B cell (primary cell): Measurements from ENCODE around the gene CEMIP. TPM values are rescaled to one million over a fixed set of nuclear protein-coding genes. Genes with fewer than 3 reads are reported as not detected.

ENCODE experiments used
- ATAC-seq: fragments of 200-7000 bp; cut with Tn5 transposase; one replicate; pipeline ENCODE4 v1.10.0; 2021; ENCODE audit warnings: low read depth, mild to moderate bottlenecking, moderate number of reproducible peaks, moderate library complexity
- CTCF ChIA-PET: fragments of 350-600 bp; sonication (Branson Sonifier 250); formaldehyde crosslinking; loops from one replicate; lab custom pipeline; 2021; ENCODE audit warnings: antibody characterized with exemption, inconsistent platforms; lab: Charles Lee
- POLR2A ChIA-PET: fragments of 350-600 bp; sonication (Branson Sonifier 250); formaldehyde crosslinking; loops from one replicate; lab custom pipeline; 2021; ENCODE audit warnings: antibody characterized with exemption; lab: Charles Lee
- DNase-seq: peaks from one replicate; pipeline ENCODE4 v3.0.0; 2013
- H2AFZ ChIP-seq: 2 replicates; pipeline ENCODE4 v1.6.1; 2012; ENCODE audit warnings: mild to moderate bottlenecking, low read depth, low read length; ENCODE audit not compliant: insufficient read depth, poor library complexity, severe bottlenecking
- H3K27ac ChIP-seq, 2 donors: 1 replicate in 1 of 2; 2 replicates in 1 of 2; pipeline ENCODE4 v1.5.1; 2012 to 2013; ENCODE audit warnings: low read length in 2 of 2, mild to moderate bottlenecking in 2 of 2, moderate library complexity in 1 of 2
- H3K27me3 ChIP-seq, 4 experiments: fragments of 200-600 bp in 1 of 4; sonication (generic) in 1 of 4; replicated peaks in 1 of 4; 1 replicate in 2 of 4; 2 replicates in 2 of 4; pipeline versions ENCODE4 v1.6.1 to v1.7.0; 2013 to 2016; ENCODE audit warnings: low read length in 3 of 4, mild to moderate bottlenecking in 2 of 4, mixed read lengths in 1 of 4, moderate library complexity in 1 of 4; ENCODE audit not compliant: insufficient read depth in 4 of 4, control insufficient read depth in 3 of 4; ENCODE audit errors: control extremely low read depth in 1 of 4
- H3K36me3 ChIP-seq, 2 experiments: replicated peaks in 1 of 2; 1 replicate in 1 of 2; 2 replicates in 1 of 2; pipeline versions ENCODE4 v1.6.1 to v1.7.1; 2013; ENCODE audit warnings: low read length in 1 of 2; ENCODE audit not compliant: insufficient read depth in 2 of 2, control insufficient read depth in 1 of 2; ENCODE audit errors: control extremely low read depth in 1 of 2, extremely low read depth in 1 of 2
- H3K4me1 ChIP-seq, 2 donors: fragments of 200-600 bp in 1 of 2; sonication (generic) in 1 of 2; 1 replicate in 1 of 2; 2 replicates in 1 of 2; pipeline versions ENCODE4 v1.5.1 to v1.6.1; 2013 to 2017; ENCODE audit warnings: low read length in 2 of 2; ENCODE audit not compliant: control insufficient read depth in 2 of 2, insufficient read depth in 2 of 2
- H3K4me2 ChIP-seq: replicated peaks from 2 replicates; pipeline ENCODE3; 2012; ENCODE audit warnings: mild to moderate bottlenecking, low read depth, low read length; ENCODE audit not compliant: poor library complexity, severe bottlenecking
- H3K4me3 ChIP-seq, 5 experiments: fragments of 200-600 bp in 1 of 5; sonication (generic) in 1 of 5; 1 replicate in 3 of 5; 2 replicates in 2 of 5; pipeline versions ENCODE4 v1.5.1 to v1.7.0; 2011 to 2016; ENCODE audit warnings: low read length in 4 of 5, mild to moderate bottlenecking in 4 of 5, low read depth in 2 of 5, control low read depth in 1 of 5, moderate library complexity in 1 of 5; ENCODE audit not compliant: insufficient read depth in 1 of 5; ENCODE audit errors: control extremely low read depth in 1 of 5, extremely low read depth in 1 of 5
- H3K79me2 ChIP-seq: fragments of 200-600 bp; sonication (generic); one replicate; pipeline ENCODE4 v1.6.0; 2016; ENCODE audit warnings: low read length; ENCODE audit not compliant: control insufficient read depth, insufficient read depth
- H3K9ac ChIP-seq: fragments of 200-600 bp; sonication (generic); 2 replicates; pipeline ENCODE4 v1.6.1; 2017; ENCODE audit warnings: mild to moderate bottlenecking, low read length, moderate library complexity
- H3K9me3 ChIP-seq, 3 donors: one replicate each; pipeline versions ENCODE4 v1.6.1 to v1.7.1; 2013; ENCODE audit warnings: low read length in 2 of 3; ENCODE audit not compliant: control insufficient read depth in 2 of 3, insufficient read depth in 1 of 3; ENCODE audit errors: control extremely low read depth in 1 of 3
- H4K20me1 ChIP-seq: 2 replicates; pipeline ENCODE4 v1.6.0; 2012; ENCODE audit warnings: mild to moderate bottlenecking, low read length; ENCODE audit not compliant: insufficient read depth, control insufficient read depth, poor library complexity, severe bottlenecking
- H3K27ac Mint-ChIP-seq: one replicate; pipeline ENCODE4 v1.8.0; 2021; ENCODE audit warnings: mixed read lengths
- H3K27me3 Mint-ChIP-seq: one replicate; pipeline ENCODE4 v1.8.0; 2021; ENCODE audit warnings: mixed read lengths
- H3K4me1 Mint-ChIP-seq: one replicate; pipeline ENCODE4 v1.8.0; 2021; ENCODE audit warnings: mixed read lengths
- H3K4me3 Mint-ChIP-seq: one replicate; pipeline ENCODE4 v1.8.0; 2021; ENCODE audit warnings: mixed read lengths
- H3K9me3 Mint-ChIP-seq: one replicate; pipeline ENCODE4 v1.8.0; 2022; ENCODE audit warnings: mixed read lengths; ENCODE audit not compliant: insufficient read depth
- CTCF ChIP-seq: fragments of 200-600 bp; IDR thresholded peaks from one replicate; pipeline ENCODE4 v1.8.0; 2022; ENCODE audit warnings: antibody characterized with exemption, mild to moderate bottlenecking
- EZH2 ChIP-seq: IDR thresholded peaks from 2 replicates; pipeline ENCODE4 v1.6.1; 2012; ENCODE audit warnings: borderline replicate concordance, low read depth, mild to moderate bottlenecking, moderate library complexity, low read length; ENCODE audit not compliant: insufficient read depth, poor library complexity, severe bottlenecking
- WGBS: methylation state at CpG from one replicate; pipeline ENCODE4 v1.1.5; 2013; ENCODE audit warnings: missing lambda C conversion rate; ENCODE audit not compliant: insufficient coverage; 5-methylcytosine and 5-hydroxymethylcytosine counted together
- intact Hi-C: fragments of 100-400 bp; cut with micrococcal nuclease; formaldehyde crosslinking; loops from one replicate; pipeline ENCODE4 v1.10.0; 2022
- polyA plus RNA-seq: library from polyadenylated mRNA; depleted of rRNA; stranded (reverse); fragments of >200 nt; gene quantifications from 2 replicates; pipeline ENCODE4 v1.2.3, GENCODE V29; 2012
- total RNA-seq, 2 donors: library from RNA; stranded (reverse); fragments of 120-200 nt in 1 of 2; gene quantifications; 1 replicate in 1 of 2; 2 replicates in 1 of 2; pipeline versions ENCODE4 v1.2.3 to v1.2.4, GENCODE V29; 2013 to 2022

The CEMIP gene
- total and polyA plus RNA-seq, 2 donors (not counting 1 experiment from before 2014, with no cell fraction given), result 0.32 TPM; not detected in 1

- H3K9me3 Mint-ChIP-seq, result no peaks in the 10 kb centered on the region
- H3K4me1 Mint-ChIP-seq, result no peaks in the 10 kb centered on the region
- no peaks in the 10 kb centered on the region for H4K20me1 ChIP-seq
- no peak overlapping the region for H3K27ac ChIP-seq
- DNase-seq (no peak), ATAC-seq (no peak)
- no peak overlapping the region for H2AFZ ChIP-seq
- WGBS, result no CpG with 5 or more reads among the region's 1 CpG
- H3K4me3 ChIP-seq, result no peak overlapping the region
- H3K9ac ChIP-seq, result no peak overlapping the region
- TF ChIP-seq EZH2, result no peak
- no peak for TF ChIP-seq CTCF
- no peaks in the 10 kb centered on the region for H3K36me3 ChIP-seq
- no peak overlapping the region for H3K4me3 Mint-ChIP-seq
- H3K4me1 ChIP-seq, result no peaks in the 10 kb centered on the region
- ChIA-PET POLR2A (no interaction called here), CTCF (no interaction called here)
- no peaks in the 10 kb centered on the region for H3K79me2 ChIP-seq
- no peaks in the 10 kb centered on the region for H3K27me3 ChIP-seq
- no peaks in the 10 kb centered on the region for H3K27me3 Mint-ChIP-seq
- H3K27ac Mint-ChIP-seq, result no peak overlapping the region
- no peak overlapping the region for H3K4me2 ChIP-seq
- no peaks in the 10 kb centered on the region for H3K9me3 ChIP-seq
- intact Hi-C loops, result no loop called here
These were observed 34.3 kb upstream of the CEMIP start for GRCh38 chr15:80744826-80745225.

GRCh38 chr15:80745888-80746287 lies 33.3 kb upstream of the CEMIP start:
- Histone ChIP-seq H3K79me2 (no peaks in the 10 kb centered on the region), H3K9ac (no peak overlapping the region), H3K9me3 (no peaks in the 10 kb centered on the region), H4K20me1 (no peaks in the 10 kb centered on the region), H3K36me3 (no peaks in the 10 kb centered on the region), H3K4me1 (no peaks in the 10 kb centered on the region), H3K27me3 (no peaks in the 10 kb centered on the region), H3K27ac (no peak overlapping the region), H3K4me3 (no peak overlapping the region), H2AFZ (no peak overlapping the region), H3K4me2 (no peak overlapping the region)
- intact Hi-C loops, result no loop called here
- Mint-ChIP-seq H3K4me1 (no peaks in the 10 kb centered on the region), H3K4me3 (no peak overlapping the region), H3K27ac (no peak overlapping the region), H3K27me3 (no peaks in the 10 kb centered on the region), H3K9me3 (no peaks in the 10 kb centered on the region)
- no peak for DNase-seq
- WGBS, result no CpG with 5 or more reads among the region's 1 CpG
- ATAC-seq, result no peak
- ChIA-PET CTCF (no interaction called here), POLR2A (no interaction called here)
- TF ChIP-seq CTCF (no peak), EZH2 (no peak)
